SK-N-DZ (cell line): ENCODE measurements around the gene DNMT3L.
"Not testable (repeated sequence)": the region's sequence is repeated elsewhere in the genome, so short reads cannot be mapped to it uniquely, and the experiment has no call there.

Experiments used
- DNase-seq: peaks from one replicate; pipeline ENCODE4 v3.0.0-alpha.2; 2015; ENCODE audit warnings: low spot score
- small RNA-seq, 2 experiments: library from RNA; depleted of rRNA; stranded (forward); fragments of <200 nt; gene quantifications; one replicate each; pipeline ENCODE3, GENCODE V24; 2014

Gene DNMT3L

GRCh38 chr21:44197156-44197516, 64.6 kb downstream of the DNMT3L start:
- not testable (repeated sequence) for DNase-seq

Small RNA genes within 50 kb of the gene (small RNA-seq; reads per million reads assigned to genes)
- gene AP001059.3 = 0 reads per million in 2 experiments
